HEK293T (cell line): ENCODE data around the gene CPED1.

Experiments
- CTCF ChIA-PET: fragments of 350-600 bp; formaldehyde crosslinking; extraction: SDS; loops from one replicate; lab custom pipeline; 2021; ENCODE audit warnings: antibody characterized with exemption, inconsistent platforms; lab: Yijun Ruan, JAX
- POLR2A ChIA-PET: fragments of 350-600 bp; formaldehyde crosslinking; extraction: SDS; loops from one replicate; lab custom pipeline; 2020; ENCODE audit warnings: antibody characterized with exemption, inconsistent platforms; lab: Yijun Ruan, JAX
- DNase-seq: peaks from one replicate; pipeline ENCODE4 v3.0.0; 2012; ENCODE audit warnings: mixed read lengths; ENCODE audit errors: extremely low spot score
- ARNT ChIP-seq: fragments of 450-650 bp; IDR thresholded peaks from 2 replicates; pipeline ENCODE4 v1.6.1; 2017; ENCODE audit warnings: mild to moderate bottlenecking
- BHLHE40 ChIP-seq: fragments of 450-650 bp; IDR thresholded peaks from 2 replicates; pipeline ENCODE4 v1.6.1; 2016; ENCODE audit warnings: mild to moderate bottlenecking, moderate library complexity, borderline replicate concordance
- CTBP1 ChIP-seq: fragments of 450-650 bp; IDR thresholded peaks from 2 replicates; pipeline ENCODE4 v1.6.1; 2016; ENCODE audit warnings: borderline replicate concordance
- ELF4 ChIP-seq: fragments of 450-650 bp; IDR thresholded peaks from 2 replicates; pipeline ENCODE4 v1.6.1; 2017; ENCODE audit warnings: antibody characterized with exemption
- FOXA1 ChIP-seq: fragments of 450-650 bp; IDR thresholded peaks from 2 replicates; pipeline ENCODE4 v1.6.1; 2016; ENCODE audit warnings: mild to moderate bottlenecking
- FOXK2 ChIP-seq: fragments of 450-650 bp; IDR thresholded peaks from 2 replicates; pipeline ENCODE4 v1.6.1; 2016; ENCODE audit warnings: mild to moderate bottlenecking
- FOXM1 ChIP-seq: fragments of 450-650 bp; IDR thresholded peaks from 2 replicates; pipeline ENCODE4 v1.6.1; 2017; ENCODE audit warnings: mild to moderate bottlenecking, borderline replicate concordance
- HDGF ChIP-seq: fragments of 450-650 bp; IDR thresholded peaks from 2 replicates; pipeline ENCODE4 v1.6.1; 2017; ENCODE audit warnings: antibody characterized with exemption, borderline replicate concordance
- L3MBTL2 ChIP-seq: fragments of 450-650 bp; conservative IDR thresholded peaks from 2 replicates; pipeline ENCODE4 v1.6.1; 2016; ENCODE audit warnings: mild to moderate bottlenecking
- LEF1 ChIP-seq: fragments of 450-650 bp; IDR thresholded peaks from 2 replicates; pipeline ENCODE4 v1.6.1; 2017; ENCODE audit warnings: mild to moderate bottlenecking, borderline replicate concordance
- NFRKB ChIP-seq: fragments of 450-650 bp; IDR thresholded peaks from 2 replicates; pipeline ENCODE4 v1.6.1; 2016; ENCODE audit warnings: mild to moderate bottlenecking, moderate library complexity
- PKNOX1 ChIP-seq: fragments of 450-650 bp; IDR thresholded peaks from 2 replicates; pipeline ENCODE4 v1.6.1; 2016
- SP1 ChIP-seq: fragments of 450-650 bp; IDR thresholded peaks from 2 replicates; pipeline ENCODE4 v1.6.1; 2017
- SUZ12 ChIP-seq: fragments of 450-650 bp; IDR thresholded peaks from 2 replicates; pipeline ENCODE4 v1.6.1; 2016; ENCODE audit warnings: mild to moderate bottlenecking
- TARDBP ChIP-seq: fragments of 450-650 bp; IDR thresholded peaks from 2 replicates; pipeline ENCODE4 v1.6.1; 2016
- ZNF384 ChIP-seq: fragments of 450-650 bp; IDR thresholded peaks from 2 replicates; pipeline ENCODE4 v1.6.1; 2016

CPED1 gene

GRCh38 chr7:120984406-120984805 is 4.1 kb upstream of the CPED1 start:
- no peak for DNase-seq
- ChIA-PET POLR2A (no interaction called here), CTCF (interaction anchor here (0.6 kb wide), 1 partner anchor 456 kb away, joined by 3 read pairs; no protein-coding TSS in a partner anchor)
- no peak for TF ChIP-seq SUZ12

GRCh38 chr7:120985130-120985758 is 3.3 kb upstream of the CPED1 start:
- ChIA-PET CTCF (interaction anchor here (0.6 to 0.7 kb wide), 2 partner anchors 9 to 455 kb away, joined by 3 read pairs; no protein-coding TSS in a partner anchor), POLR2A (interaction anchor here (1.0 kb wide), 1 partner anchor 39 kb away, joined by 3 read pairs; no protein-coding TSS in a partner anchor)
- no peak for DNase-seq
- TF ChIP-seq SUZ12 (no peak), PKNOX1 (0 out of 2 replicates have a peak, but pooled peaks have one; percentile 37)

GRCh38 chr7:120985839-120986238 is 2.7 kb upstream of the CPED1 start:
- TF ChIP-seq ARNT (no peak), SUZ12 (no peak), CTBP1 (no peak), SP1 (no peak)
- ChIA-PET CTCF (interaction anchor here (0.7 to 1.8 kb wide), 3 partner anchors 10 to 97 kb away, joined by 3 to 11 read pairs (median 3); no protein-coding TSS in a partner anchor), POLR2A (interaction anchor here (1.0 kb wide), 1 partner anchor 38 kb away, joined by 3 read pairs; no protein-coding TSS in a partner anchor)
- DNase-seq: no peak

- POLR2A ChIA-PET: no interaction called here
- TF ChIP-seq BHLHE40 (no peak), TARDBP (no peak), LEF1 (no peak), CTBP1 (no peak), ARNT (no peak), HDGF (no peak), FOXM1 (no peak), PKNOX1 (no peak), ELF4 (no peak), SP1 (no peak), FOXK2 (no peak), L3MBTL2 (no peak), NFRKB (no peak), ZNF384 (no peak), SUZ12 (no peak), FOXA1 (no peak)
- DNase-seq: no peak
- CTCF ChIA-PET: interaction anchor here (0.6 to 2.2 kb wide), 11 partner anchors 9 to 194 kb away, joined by 3 to 11 read pairs (median 4); no protein-coding TSS in a partner anchor
Observed at GRCh38 chr7:120986650-120987049, 1.9 kb upstream of the CPED1 start.

- DNase-seq: no peak
- TF ChIP-seq LEF1: no peak
- no peak for TF ChIP-seq BHLHE40
- POLR2A ChIA-PET: no interaction called here
- CTCF ChIA-PET: interaction anchor here (0.6 to 2.2 kb wide), 14 partner anchors 9 to 190 kb away, joined by 3 to 11 read pairs (median 4); no protein-coding TSS in a partner anchor
Observed at GRCh38 chr7:120987280-120987679, 1.2 kb upstream of the CPED1 start.

GRCh38 chr7:120987683-120988590 is 574 bp upstream of the CPED1 start:
- DNase-seq: peak; percentile 79
- ChIA-PET CTCF (interaction anchor here (0.6 to 2.2 kb wide), 19 partner anchors 8 to 191 kb away, joined by 3 to 13 read pairs (median 4); no protein-coding TSS in a partner anchor), POLR2A (no interaction called here)
- TF ChIP-seq SUZ12 (no peak), SP1 (no peak), BHLHE40 (no peak), L3MBTL2 (no peak), TARDBP (no peak), FOXK2 (no peak), NFRKB (no peak), ARNT (no peak), HDGF (no peak)
